Activated naive CD8-positive, alpha-beta T cell treated with anti-CD3 and anti-CD28 coated beads, Interleukin-2, amount 50 U/mL, for 24 hours (primary cell): ENCODE measurements around the gene GCHFR.
A peak's percentile ranks its signal among the peaks of the same experiment; 100 is the strongest.

Experiments used
- ATAC-seq: fragments of 150-1000 bp; cut with Tn5 transposase; one replicate; pipeline ENCODE4 v1.10.0; 2021
- DNase-seq: peaks from one replicate; pipeline ENCODE4 v3.0.0; 2021
- H3K27ac Mint-ChIP-seq: one replicate; pipeline ENCODE4 v1.8.0; 2021; ENCODE audit warnings: mild to moderate bottlenecking, mixed read lengths
- H3K27me3 Mint-ChIP-seq: one replicate; pipeline ENCODE4 v1.8.0; 2021; ENCODE audit warnings: mixed read lengths
- H3K36me3 Mint-ChIP-seq: one replicate; pipeline ENCODE4 v1.8.0; 2021; ENCODE audit warnings: low read depth, mixed read lengths
- H3K4me1 Mint-ChIP-seq: one replicate; pipeline ENCODE4 v1.8.0; 2021; ENCODE audit warnings: mixed read lengths
- H3K4me3 Mint-ChIP-seq: one replicate; pipeline ENCODE4 v1.8.0; 2021; ENCODE audit warnings: mild to moderate bottlenecking, moderate library complexity, mixed read lengths
- H3K9me3 Mint-ChIP-seq: one replicate; pipeline ENCODE4 v1.8.0; 2021; ENCODE audit warnings: mixed read lengths

The GCHFR gene

GRCh38 chr15:40766906-40767837 lies 3.3 kb downstream of the GCHFR start:
- DNase-seq (no peak), ATAC-seq (no peak)
- H3K4me1 Mint-ChIP-seq: peaks cover 60% of the 10 kb centered on the region
- H3K4me3 Mint-ChIP-seq: no peak overlapping the region
- H3K36me3 Mint-ChIP-seq: no peaks in the 10 kb centered on the region
- no peak overlapping the region for H3K27ac Mint-ChIP-seq
- H3K9me3 Mint-ChIP-seq: no peaks in the 10 kb centered on the region
- H3K27me3 Mint-ChIP-seq: no peaks in the 10 kb centered on the region

GRCh38 chr15:40767838-40768500 lies 4.1 kb downstream of the GCHFR start:
- Mint-ChIP-seq H3K4me3 (no peak overlapping the region), H3K4me1 (peaks cover 55% of the 10 kb centered on the region)

GRCh38 chr15:40768521-40769273 lies 4.8 kb downstream of the GCHFR start:
- DNase-seq (no peak), ATAC-seq (no peak)
- H3K36me3 Mint-ChIP-seq: peaks cover 1% of the 10 kb centered on the region
- peak overlapping the region; percentile 37 for H3K4me3 Mint-ChIP-seq
- peaks cover 48% of the 10 kb centered on the region for H3K4me1 Mint-ChIP-seq
- H3K9me3 Mint-ChIP-seq: no peaks in the 10 kb centered on the region
- no peaks in the 10 kb centered on the region for H3K27me3 Mint-ChIP-seq
- H3K27ac Mint-ChIP-seq: peak overlapping the region; percentile 91

More at GRCh38 chr15:40767838-40768500, 4.1 kb downstream of the GCHFR start:
- no peak for ATAC-seq
- Mint-ChIP-seq H3K9me3 (no peaks in the 10 kb centered on the region), H3K27ac (no peak overlapping the region), H3K27me3 (no peaks in the 10 kb centered on the region), H3K36me3 (no peaks in the 10 kb centered on the region)
- DNase-seq: no peak

- Mint-ChIP-seq H3K27me3 (no peaks in the 10 kb centered on the region), H3K4me1 (peaks cover 45% of the 10 kb centered on the region), H3K36me3 (peaks cover 2% of the 10 kb centered on the region), H3K27ac (peak within 1 kb of the TSS; percentile 91), H3K4me3 (peak within 1 kb of the TSS; percentile 57), H3K9me3 (no peaks in the 10 kb centered on the region)
- peak; percentile 77 for ATAC-seq
- DNase-seq: peak; percentile 76
These were observed 5.6 kb downstream of the GCHFR start, which contains the start of gene C15orf62 for GRCh38 chr15:40769274-40770146. Gene C15orf62, plus strand, starts transcription at chr15:40769980. Its CDS starts 516 bp downstream, at chr15:40770496.

- no peaks in the 10 kb centered on the region for H3K9me3 Mint-ChIP-seq
- no peaks in the 10 kb centered on the region for H3K27me3 Mint-ChIP-seq
- peaks cover 4% of the 10 kb centered on the region for H3K36me3 Mint-ChIP-seq
- ATAC-seq (no peak), DNase-seq (no peak)
- H3K27ac Mint-ChIP-seq: peak overlapping the region; percentile 91
- peaks cover 38% of the 10 kb centered on the region for H3K4me1 Mint-ChIP-seq
- peak overlapping the region; percentile 57 for H3K4me3 Mint-ChIP-seq
These were observed 6.4 kb downstream of the GCHFR start for GRCh38 chr15:40770147-40770721.

- ATAC-seq (no peak), DNase-seq (no peak)
- H3K27me3 Mint-ChIP-seq: no peaks in the 10 kb centered on the region
- no peaks in the 10 kb centered on the region for H3K9me3 Mint-ChIP-seq
- peaks cover 4% of the 10 kb centered on the region for H3K36me3 Mint-ChIP-seq
- H3K27ac Mint-ChIP-seq: no peak overlapping the region
- peaks cover 28% of the 10 kb centered on the region for H3K4me1 Mint-ChIP-seq
- no peak overlapping the region for H3K4me3 Mint-ChIP-seq
These were observed 7.4 kb downstream of the GCHFR start for GRCh38 chr15:40771242-40771641.

- Mint-ChIP-seq H3K4me1 (peaks cover 32% of the 10 kb centered on the region), H3K9me3 (no peaks in the 10 kb centered on the region), H3K36me3 (peaks cover 11% of the 10 kb centered on the region), H3K27ac (no peak overlapping the region), H3K4me3 (no peak overlapping the region), H3K27me3 (no peaks in the 10 kb centered on the region)
- DNase-seq (no peak), ATAC-seq (no peak)
These were observed 8.1 kb downstream of the GCHFR start for GRCh38 chr15:40772014-40772413.

- ATAC-seq (no peak), DNase-seq (no peak)
- H3K27ac Mint-ChIP-seq: no peak overlapping the region
- peaks cover 31% of the 10 kb centered on the region for H3K4me1 Mint-ChIP-seq
- H3K27me3 Mint-ChIP-seq: no peaks in the 10 kb centered on the region
- H3K9me3 Mint-ChIP-seq: no peaks in the 10 kb centered on the region
- no peak overlapping the region for H3K4me3 Mint-ChIP-seq
- H3K36me3 Mint-ChIP-seq: peaks cover 11% of the 10 kb centered on the region
These were observed 9.6 kb downstream of the GCHFR start for GRCh38 chr15:40773496-40773895.

GRCh38 chr15:40773902-40774301 lies 10.0 kb downstream of the GCHFR start:
- ATAC-seq (no peak), DNase-seq (no peak)
- Mint-ChIP-seq H3K27ac (no peak overlapping the region), H3K4me1 (peaks cover 27% of the 10 kb centered on the region), H3K27me3 (no peaks in the 10 kb centered on the region), H3K36me3 (peaks cover 11% of the 10 kb centered on the region), H3K4me3 (no peak overlapping the region), H3K9me3 (no peaks in the 10 kb centered on the region)

- no peaks in the 10 kb centered on the region for H3K27me3 Mint-ChIP-seq
- DNase-seq (no peak), ATAC-seq (no peak)
- no peaks in the 10 kb centered on the region for H3K9me3 Mint-ChIP-seq
- H3K27ac Mint-ChIP-seq: no peak overlapping the region
- H3K4me3 Mint-ChIP-seq: no peak overlapping the region
- peaks cover 15% of the 10 kb centered on the region for H3K4me1 Mint-ChIP-seq
- H3K36me3 Mint-ChIP-seq: peaks cover 17% of the 10 kb centered on the region
These were observed 11.1 kb downstream of the GCHFR start for GRCh38 chr15:40775007-40775406.

- DNase-seq: no peak
- Mint-ChIP-seq H3K4me3 (no peak overlapping the region), H3K9me3 (no peaks in the 10 kb centered on the region), H3K36me3 (peaks cover 17% of the 10 kb centered on the region), H3K27ac (no peak overlapping the region), H3K27me3 (no peaks in the 10 kb centered on the region), H3K4me1 (peaks cover 8% of the 10 kb centered on the region)
- no peak for ATAC-seq
These were observed 12.1 kb downstream of the GCHFR start for GRCh38 chr15:40775740-40776536.

- H3K4me3 Mint-ChIP-seq: no peak overlapping the region
- H3K27ac Mint-ChIP-seq: peak overlapping the region; percentile 59
- peaks cover 8% of the 10 kb centered on the region for H3K4me1 Mint-ChIP-seq
- peak; percentile 58 for DNase-seq
- no peaks in the 10 kb centered on the region for H3K27me3 Mint-ChIP-seq
- peak; percentile 92 for ATAC-seq
- H3K9me3 Mint-ChIP-seq: no peaks in the 10 kb centered on the region
- H3K36me3 Mint-ChIP-seq: peaks cover 17% of the 10 kb centered on the region
These were observed 12.8 kb downstream of the GCHFR start for GRCh38 chr15:40776537-40777141.
